CD14-positive monocyte (primary cell): Measurements from ENCODE around the gene GNAI1. TPM values are rescaled to one million over a fixed set of nuclear protein-coding genes. Genes with fewer than 3 reads are reported as not detected.

ENCODE experiments used
- DNase-seq, 3 donors: peaks; one replicate each; pipeline ENCODE4 v3.0.0-alpha.2; 2011 to 2022
- H2AFZ ChIP-seq: 2 replicates; pipeline ENCODE4 v1.6.0; 2012; ENCODE audit warnings: mild to moderate bottlenecking, low read depth, low read length, inconsistent platforms; ENCODE audit not compliant: insufficient read depth, poor library complexity, severe bottlenecking
- H3K27ac ChIP-seq, 2 donors: 1 replicate in 1 of 2; 2 replicates in 1 of 2; pipeline ENCODE4 v1.5.1; 2012 to 2013; ENCODE audit warnings: low read length in 2 of 2, control low read depth in 1 of 2, inconsistent platforms in 1 of 2, low read depth in 1 of 2, mild to moderate bottlenecking in 1 of 2
- H3K27me3 ChIP-seq, 2 donors: one replicate each; pipeline versions ENCODE4 v1.6.0 to v1.6.1; 2011 to 2013; ENCODE audit warnings: low read length in 2 of 2; ENCODE audit not compliant: control insufficient read depth in 2 of 2, insufficient read depth in 2 of 2
- H3K36me3 ChIP-seq, 2 donors: replicated peaks in 1 of 2; 1 replicate in 1 of 2; 2 replicates in 1 of 2; pipeline versions ENCODE4 v1.5.1 to v1.6.1; 2012 to 2013; ENCODE audit warnings: low read length in 2 of 2, control low read depth in 1 of 2, inconsistent platforms in 1 of 2, mild to moderate bottlenecking in 1 of 2; ENCODE audit not compliant: insufficient read depth in 2 of 2, control insufficient read depth in 1 of 2
- H3K4me1 ChIP-seq, 2 donors: 1 replicate in 1 of 2; 2 replicates in 1 of 2; pipeline versions ENCODE4 v1.5.1 to v1.6.1; 2012 to 2013; ENCODE audit warnings: low read length in 2 of 2, control low read depth in 1 of 2, inconsistent platforms in 1 of 2, mild to moderate bottlenecking in 1 of 2, moderate library complexity in 1 of 2; ENCODE audit not compliant: insufficient read depth in 2 of 2, control insufficient read depth in 1 of 2
- H3K4me2 ChIP-seq: replicated peaks from 2 replicates; pipeline ENCODE3; 2012; ENCODE audit warnings: low read length, moderate library complexity, mild to moderate bottlenecking; ENCODE audit not compliant: poor library complexity, severe bottlenecking; ENCODE audit errors: extremely low read depth
- H3K4me3 ChIP-seq, 3 experiments: fragments of 200-600 bp in 1 of 3; sonication (generic) in 1 of 3; replicated peaks in 1 of 3; 1 replicate in 2 of 3; 2 replicates in 1 of 3; pipeline ENCODE4 v1.5.1; 2011 to 2013; ENCODE audit warnings: low read length in 3 of 3, mild to moderate bottlenecking in 3 of 3, control low read depth in 2 of 3, low read depth in 2 of 3, inconsistent platforms in 1 of 3, moderate library complexity in 1 of 3
- H3K79me2 ChIP-seq: 2 replicates; pipeline ENCODE4 v1.6.0; 2012; ENCODE audit warnings: mild to moderate bottlenecking, control low read depth, inconsistent platforms, low read length, moderate library complexity; ENCODE audit not compliant: insufficient read depth
- H3K9ac ChIP-seq: 2 replicates; pipeline ENCODE4 v1.6.0; 2017; ENCODE audit warnings: low read length, mild to moderate bottlenecking; ENCODE audit not compliant: insufficient read depth, poor library complexity, severe bottlenecking
- H3K9me3 ChIP-seq, 2 donors: replicated peaks in 1 of 2; 1 replicate in 1 of 2; 2 replicates in 1 of 2; pipeline versions ENCODE4 v1.5.1 to v1.6.1; 2012 to 2013; ENCODE audit warnings: low read length in 2 of 2, control low read depth in 1 of 2; ENCODE audit not compliant: control insufficient read depth in 1 of 2, insufficient read depth in 1 of 2
- H4K20me1 ChIP-seq: 2 replicates; pipeline ENCODE4 v1.6.0; 2012; ENCODE audit warnings: mild to moderate bottlenecking, low read length, control low read depth, moderate library complexity; ENCODE audit not compliant: insufficient read depth
- H3K27ac Mint-ChIP-seq, 7 donors: one replicate each; pipeline ENCODE4 v1.8.0; 2020; ENCODE audit warnings: mild to moderate bottlenecking in 7 of 7, mixed read lengths in 7 of 7, moderate library complexity in 6 of 7, inconsistent platforms in 2 of 7
- H3K27me3 Mint-ChIP-seq, 3 donors: one replicate each; pipeline ENCODE4 v1.8.0; 2021 to 2022; ENCODE audit warnings: low read depth in 3 of 3, mild to moderate bottlenecking in 3 of 3, mixed read lengths in 3 of 3, moderate library complexity in 3 of 3, inconsistent platforms in 1 of 3
- H3K36me3 Mint-ChIP-seq, 2 donors: one replicate each; pipeline ENCODE4 v1.8.0; 2020; ENCODE audit warnings: mixed read lengths in 2 of 2, inconsistent platforms in 1 of 2, mild to moderate bottlenecking in 1 of 2
- H3K4me1 Mint-ChIP-seq: one replicate; pipeline ENCODE4 v1.8.0; 2020; ENCODE audit warnings: mild to moderate bottlenecking, mixed read lengths
- H3K4me3 Mint-ChIP-seq, 2 donors: one replicate each; pipeline ENCODE4 v1.8.0; 2020; ENCODE audit warnings: mild to moderate bottlenecking in 2 of 2, mixed read lengths in 2 of 2, moderate library complexity in 1 of 2
- H3K9me3 Mint-ChIP-seq, 7 donors: one replicate each; pipeline ENCODE4 v1.8.0; 2020 to 2022; ENCODE audit warnings: mixed read lengths in 7 of 7, mild to moderate bottlenecking in 6 of 7, moderate library complexity in 6 of 7, inconsistent platforms in 2 of 7
- CTCF ChIP-seq: fragments of 200-600 bp; IDR thresholded peaks from one replicate; pipeline ENCODE4 v1.8.0; 2022; ENCODE audit warnings: antibody characterized with exemption, mild to moderate bottlenecking
- WGBS: methylation state at CpG from one replicate; pipeline ENCODE4 v1.1.5; 2013; ENCODE audit warnings: missing lambda C conversion rate; ENCODE audit not compliant: insufficient coverage; 5-methylcytosine and 5-hydroxymethylcytosine counted together
- intact Hi-C, 2 donors: fragments of 100-400 bp; cut with micrococcal nuclease; formaldehyde crosslinking; loops; one replicate each; pipeline versions ENCODE4 v1.15.0 to v1.15.1; 2023
- polyA plus RNA-seq, 3 donors: library from polyadenylated mRNA; depleted of rRNA in 1 of 3; unstranded in 2 of 3; stranded (reverse) in 1 of 3; fragments of 300-500 nt in 2 of 3; fragments of >200 nt in 1 of 3; fragmentation: Illumina TruSeq in 2 of 3; gene quantifications; 1 replicate in 2 of 3; 2 replicates in 1 of 3; pipeline ENCODE4 v1.2.3, GENCODE V29; 2012 to 2021

Gene GNAI1
- polyA plus RNA-seq, 3 donors = 0.72 to 1.0 (median 0.79) TPM

DNA sequence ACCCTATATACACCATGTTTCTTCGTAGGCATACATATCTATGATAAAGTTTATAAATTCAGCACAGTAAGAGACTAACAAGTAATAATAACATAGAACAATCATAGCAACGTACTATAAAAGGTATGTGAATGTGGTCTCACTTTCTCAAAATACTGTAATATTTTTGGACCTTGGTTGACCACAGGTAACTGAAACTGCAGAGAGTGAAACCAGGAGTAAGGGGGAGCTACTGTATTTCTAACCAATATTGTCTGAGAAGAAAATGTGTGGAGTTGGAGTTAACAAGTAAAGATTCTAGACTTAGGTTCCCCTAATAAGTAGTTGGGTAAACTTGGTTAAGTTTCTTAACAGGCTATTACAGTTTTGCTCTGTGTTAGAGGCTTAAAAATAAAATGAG, 72.1 kb downstream of the GNAI1 start:
- no peak for DNase-seq
- H3K9ac ChIP-seq = no peak overlapping the region
- no peak overlapping the region for H2AFZ ChIP-seq
- H3K4me3 ChIP-seq = no peak overlapping the region
- no peak overlapping the region for H3K27ac ChIP-seq
- no peak for TF ChIP-seq CTCF
- H3K36me3 ChIP-seq = no peaks in the 10 kb centered on the region
- H4K20me1 ChIP-seq = no peaks in the 10 kb centered on the region
- Mint-ChIP-seq H3K9me3 (peaks cover 0 to 2% (median 0%) of the 10 kb centered on the region in 7 donors), H3K4me3 (no peak overlapping the region), H3K4me1 (peaks cover 9% of the 10 kb centered on the region), H3K27ac (no peak overlapping the region), H3K27me3 (no peaks in the 10 kb centered on the region), H3K36me3 (peaks cover 0 to 4% of the 10 kb centered on the region in 2 donors)
- no peaks in the 10 kb centered on the region for H3K27me3 ChIP-seq
- no peak overlapping the region for H3K4me2 ChIP-seq
- H3K9me3 ChIP-seq = no peaks in the 10 kb centered on the region
- intact Hi-C loops = no loop called here
- H3K79me2 ChIP-seq = no peaks in the 10 kb centered on the region
- H3K4me1 ChIP-seq = no peaks in the 10 kb centered on the region
- no CpG with 5 or more reads among the region's 2 CpGs for WGBS

DNA sequence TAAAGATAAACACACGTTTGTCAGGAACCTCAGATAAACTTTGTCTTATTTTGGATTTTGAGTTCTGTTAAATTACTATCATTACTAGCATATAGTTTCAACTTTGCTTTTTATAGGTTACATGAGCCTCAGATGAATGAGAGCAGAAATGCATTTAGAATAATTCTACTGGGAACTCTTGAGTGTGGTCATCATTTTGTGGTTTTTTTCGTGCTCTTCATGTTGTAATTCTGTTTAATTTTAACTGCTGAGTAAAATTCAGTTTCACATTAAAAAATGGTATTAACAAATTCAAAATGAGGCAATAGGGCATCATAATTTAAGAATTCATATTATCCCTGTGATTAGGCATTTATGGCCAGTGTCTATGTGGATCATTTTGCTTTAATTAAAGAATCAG, 72.9 kb downstream of the GNAI1 start:
- Mint-ChIP-seq H3K4me1 (peaks cover 9% of the 10 kb centered on the region), H3K4me3 (no peak overlapping the region), H3K9me3 (peaks cover 0 to 2% (median 0%) of the 10 kb centered on the region in 7 donors), H3K36me3 (peaks cover 0 to 6% of the 10 kb centered on the region in 2 donors), H3K27ac (no peak overlapping the region), H3K27me3 (no peaks in the 10 kb centered on the region)
- WGBS = no CpG with 5 or more reads among the region's 2 CpGs
- Histone ChIP-seq H3K9ac (no peak overlapping the region), H2AFZ (no peak overlapping the region), H3K36me3 (no peaks in the 10 kb centered on the region), H3K4me2 (no peak overlapping the region), H4K20me1 (no peaks in the 10 kb centered on the region), H3K4me1 (no peaks in the 10 kb centered on the region), H3K27me3 (no peaks in the 10 kb centered on the region), H3K4me3 (no peak overlapping the region), H3K79me2 (no peaks in the 10 kb centered on the region), H3K27ac (no peak overlapping the region), H3K9me3 (no peaks in the 10 kb centered on the region)
- intact Hi-C loops = no loop called here
- no peak for DNase-seq
- no peak for TF ChIP-seq CTCF
